OCI-LY1 (cell line): ENCODE data around the gene TPST1.

Experiments
- H2AFZ ChIP-seq: fragments of 200-600 bp; sonication (generic), shearing (Covaris generic); 2 replicates; pipeline ENCODE4 v1.6.0; 2014; ENCODE audit warnings: antibody characterized with exemption, mild to moderate bottlenecking, low read length
- H3F3A ChIP-seq: fragments of 200-600 bp; sonication (generic), shearing (Covaris generic); 2 replicates; pipeline ENCODE4 v1.6.0; 2014; ENCODE audit warnings: mild to moderate bottlenecking, antibody characterized with exemption, low read length, moderate library complexity; ENCODE audit not compliant: insufficient read depth
- H3K27ac ChIP-seq: fragments of 200-600 bp; sonication (generic); 2 replicates; pipeline ENCODE4 v1.5.1; 2014; ENCODE audit warnings: low read length, mixed run types, mild to moderate bottlenecking, low read depth; ENCODE audit not compliant: poor library complexity, severe bottlenecking
- H3K27me3 ChIP-seq: fragments of 200-600 bp; sonication (generic); 2 replicates; pipeline ENCODE4 v1.6.0; 2014; ENCODE audit warnings: antibody characterized with exemption, mild to moderate bottlenecking, low read length, moderate library complexity; ENCODE audit not compliant: insufficient read depth
- H3K36me3 ChIP-seq: fragments of 200-600 bp; sonication (generic); 2 replicates; pipeline ENCODE4 v1.6.1; 2014; ENCODE audit warnings: mild to moderate bottlenecking, antibody characterized with exemption, low read length, moderate library complexity, mixed read lengths; ENCODE audit not compliant: insufficient read depth
- H3K4me1 ChIP-seq: fragments of 200-600 bp; sonication (generic); 2 replicates; pipeline ENCODE4 v1.5.1; 2014; ENCODE audit warnings: mild to moderate bottlenecking, low read length, moderate library complexity; ENCODE audit not compliant: insufficient read depth, severe bottlenecking
- H3K4me2 ChIP-seq: fragments of 200-600 bp; sonication (generic), shearing (Covaris generic); 2 replicates; pipeline ENCODE4 v1.6.1; 2014; ENCODE audit warnings: low read length
- H3K4me3 ChIP-seq: fragments of 200-600 bp; sonication (generic); 2 replicates; pipeline ENCODE4 v1.5.1; 2014; ENCODE audit warnings: low read length, low read depth, mild to moderate bottlenecking, mixed read lengths; ENCODE audit not compliant: poor library complexity, severe bottlenecking
- H3K79me2 ChIP-seq: fragments of 200-600 bp; shearing (Covaris generic); 2 replicates; pipeline ENCODE4 v1.6.1; 2016; ENCODE audit warnings: mixed run types, low read length, mixed read lengths; ENCODE audit not compliant: insufficient read depth
- H3K9ac ChIP-seq: fragments of 200-600 bp; sonication (generic), shearing (Covaris generic); 2 replicates; pipeline ENCODE4 v1.6.1; 2014; ENCODE audit warnings: mild to moderate bottlenecking, low read length, mixed read lengths
- H3K9me2 ChIP-seq: fragments of 200-600 bp; sonication (generic), shearing (Covaris generic); 2 replicates; pipeline ENCODE4 v1.6.1; 2014; ENCODE audit warnings: low read depth, mild to moderate bottlenecking, low read length, mixed read lengths
- H3K9me3 ChIP-seq: fragments of 200-600 bp; shearing (Covaris generic); 2 replicates; pipeline ENCODE4 v1.6.1; 2014; ENCODE audit warnings: low read length, mixed read lengths
- H4K20me1 ChIP-seq: fragments of 200-600 bp; sonication (generic), shearing (Covaris generic); 2 replicates; pipeline ENCODE4 v1.6.0; 2016; ENCODE audit warnings: mild to moderate bottlenecking, low read length; ENCODE audit not compliant: insufficient read depth
- CTCF ChIP-seq: fragments of 200-600 bp; sonication (generic), shearing (Covaris generic); IDR thresholded peaks from 2 replicates; pipeline ENCODE4 v1.5.1; 2017; ENCODE audit warnings: mild to moderate bottlenecking, antibody characterized with exemption, low read length, moderate library complexity, mixed read lengths
- EZH2 ChIP-seq: fragments of 200-600 bp; sonication (generic), shearing (Covaris generic); IDR thresholded peaks from 2 replicates; pipeline ENCODE4 v1.8.0; 2017; ENCODE audit warnings: borderline replicate concordance, mixed run types, mild to moderate bottlenecking, antibody characterized with exemption, low read length, moderate library complexity, mixed read lengths

The TPST1 gene

DNA sequence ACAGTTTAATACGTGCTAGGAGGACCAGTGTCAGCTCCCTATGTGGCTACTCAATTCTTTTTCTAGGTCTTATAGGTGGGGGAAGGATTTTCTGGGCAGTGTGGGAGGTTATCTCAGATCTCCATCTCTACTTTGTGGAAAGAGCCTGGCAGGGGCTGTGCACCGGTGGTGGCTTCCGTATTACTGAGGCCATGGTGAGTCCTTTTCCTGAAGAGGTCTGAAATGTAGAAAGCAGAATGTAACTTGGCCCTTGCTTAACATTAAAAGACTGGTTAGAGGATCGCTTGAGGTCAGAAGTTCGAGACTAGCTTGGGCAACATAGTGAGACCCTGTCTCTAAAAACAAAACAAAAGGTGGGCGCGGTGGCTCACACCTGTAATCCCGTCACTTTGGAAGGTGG is 2.7 kb upstream of the TPST1 start:
- H2AFZ ChIP-seq, result no peak overlapping the region
- no peak overlapping the region for H3K4me2 ChIP-seq

GRCh38 chr7:66205741-66206090 is 582 bp downstream of the TPST1 start:
- 0 out of 2 replicates have a peak overlapping the region, but pooled peaks have one; percentile 5 for H2AFZ ChIP-seq
- no peaks in the 10 kb centered on the region for H3K79me2 ChIP-seq

More for the DNA sequence above, 2.7 kb upstream of the TPST1 start:
- Histone ChIP-seq H3K9me3 (no peaks in the 10 kb centered on the region), H3K4me1 (peaks cover 21% of the 10 kb centered on the region), H4K20me1 (no peaks in the 10 kb centered on the region), H3K36me3 (no peaks in the 10 kb centered on the region), H3K4me3 (no peak overlapping the region), H3K27ac (no peak overlapping the region), H3F3A (no peaks in the 10 kb centered on the region), H3K9me2 (no peaks in the 10 kb centered on the region), H3K9ac (no peak overlapping the region), H3K79me2 (no peaks in the 10 kb centered on the region), H3K27me3 (0 out of 2 replicates have a peak, but pooled peaks cover 9% of the 10 kb centered on the region)
- TF ChIP-seq CTCF, result no peak
- no peak for TF ChIP-seq EZH2

DNA sequence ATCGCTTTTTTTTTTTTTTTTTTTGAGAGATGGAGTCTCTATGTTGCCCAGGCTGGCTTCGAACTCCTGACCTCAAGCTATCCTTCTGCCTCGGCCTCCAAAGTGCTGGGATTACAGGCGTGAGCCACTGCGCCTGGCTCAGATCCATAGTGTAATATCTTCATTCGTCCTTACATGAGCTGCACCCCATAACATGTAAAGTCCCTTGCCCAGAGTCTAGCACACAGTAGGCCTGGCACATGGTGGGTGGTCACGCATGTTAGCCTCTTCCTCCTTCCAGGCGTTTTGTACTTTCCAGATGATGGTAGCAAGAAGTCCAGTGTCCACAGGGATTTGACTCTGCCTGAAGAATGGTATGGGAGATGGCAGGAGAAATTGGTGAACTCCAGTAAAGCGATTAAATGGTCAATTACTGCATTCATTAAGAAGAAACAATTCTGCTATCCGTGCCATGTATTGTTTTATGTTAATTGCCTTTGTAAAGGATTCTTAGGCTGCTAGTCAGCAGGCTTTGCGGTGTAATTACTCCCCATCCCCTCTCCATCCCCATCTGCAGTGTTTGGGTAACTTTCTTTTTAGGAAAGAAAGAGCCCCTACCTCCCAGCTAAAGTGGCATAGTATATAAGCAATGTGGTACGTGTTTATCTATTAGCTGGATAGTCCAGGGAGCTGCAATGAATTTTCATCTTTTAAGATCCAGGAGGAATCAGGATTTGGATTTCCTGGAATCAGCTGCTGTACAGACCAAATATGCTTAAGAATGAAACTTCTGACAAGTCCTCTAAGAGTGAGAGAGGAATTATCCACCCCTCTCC is 1.2 kb downstream of the TPST1 start:
- TF ChIP-seq EZH2, result no peak
- no peak for TF ChIP-seq CTCF
- Histone ChIP-seq H3K4me2 (peak overlapping the region; percentile 74), H3K36me3 (no peaks in the 10 kb centered on the region), H3K27ac (no peak overlapping the region), H3K9ac (peak overlapping the region; percentile 63; the same call in 1 of the 2 replicates), H3K4me3 (peak overlapping the region; percentile 73), H3K9me2 (no peaks in the 10 kb centered on the region), H3K4me1 (peaks cover 21% of the 10 kb centered on the region), H3K27me3 (0 out of 2 replicates have a peak, but pooled peaks cover 6% of the 10 kb centered on the region), H3K9me3 (no peaks in the 10 kb centered on the region), H3F3A (no peaks in the 10 kb centered on the region), H4K20me1 (no peaks in the 10 kb centered on the region), H3K79me2 (no peaks in the 10 kb centered on the region), H2AFZ (no peak overlapping the region)

More at GRCh38 chr7:66205741-66206090, 582 bp downstream of the TPST1 start:
- TF ChIP-seq EZH2, result no peak
- TF ChIP-seq CTCF, result no peak
- peak overlapping the region; percentile 74 for H3K4me2 ChIP-seq
- 0 out of 2 replicates have a peak, but pooled peaks cover 6% of the 10 kb centered on the region for H3K27me3 ChIP-seq
- H3K27ac ChIP-seq, result no peak overlapping the region
- H4K20me1 ChIP-seq, result no peaks in the 10 kb centered on the region
- peak overlapping the region; percentile 73 for H3K4me3 ChIP-seq
- no peaks in the 10 kb centered on the region for H3F3A ChIP-seq
- H3K36me3 ChIP-seq, result no peaks in the 10 kb centered on the region
- peaks cover 21% of the 10 kb centered on the region for H3K4me1 ChIP-seq
- peak overlapping the region; percentile 63 for H3K9ac ChIP-seq
- no peaks in the 10 kb centered on the region for H3K9me3 ChIP-seq
- no peaks in the 10 kb centered on the region for H3K9me2 ChIP-seq
